ENCODE data around the gene GAP43. TPM values are rescaled to one million over a fixed set of nuclear protein-coding genes. Genes with fewer than 3 reads are reported as not detected.
A peak's percentile ranks its signal among the peaks of the same experiment; 100 is the strongest.

The GAP43 gene
- total and polyA plus RNA-seq, 2 of the 4 experiments (the other 2 are of a cell fraction): 0.36 to 0.51 TPM

GRCh38 chr3:115710799-115711198 is 87.5 kb downstream of the GAP43 start:
- Histone ChIP-seq H3K4ac (ENCODE audit: low read depth, low read length) (no peak overlapping the region), H3K4me2 (ENCODE audit: low read depth, low read length) (peak overlapping the region; percentile 31; the same call in 1 of the 2 replicates), H3K4me1 (ENCODE audit: control insufficient read depth, insufficient read depth, low read length) (peaks cover 2% of the 10 kb centered on the region; the same call in 1 of the 2 replicates), H3K9me1 (ENCODE audit: insufficient read depth, low read length) (peaks cover 2% of the 10 kb centered on the region; the same call in 1 of the 2 replicates), H2BK5ac (ENCODE audit: low read depth, low read length, poor library complexity, severe bottlenecking) (no peak overlapping the region), H3K23ac (ENCODE audit: low read depth, low read length) (no peak overlapping the region), H3K27ac (ENCODE audit: insufficient read depth, low read length) (no peak overlapping the region), H3K9ac (ENCODE audit: low read depth, low read length) (no peak overlapping the region), H2AFZ (replicated peaks; ENCODE audit: low read length, poor library complexity) (no peak overlapping the region), H4K91ac (ENCODE audit: insufficient read depth, low read depth, low read length) (no peak overlapping the region), H4K8ac (ENCODE audit: low read depth in 2 of 2, low read length in 2 of 2) (no peak overlapping the region), H3K9me3 (ENCODE audit: control insufficient read depth, insufficient read depth, low read length) (no peaks in the 10 kb centered on the region), H4K5ac (ENCODE audit: low read depth, low read length) (no peak overlapping the region), H2BK120ac (ENCODE audit: low read depth, low read length) (no peak overlapping the region), H4K20me1 (ENCODE audit: insufficient read depth, low read length) (no peaks in the 10 kb centered on the region), H3K4me3 (ENCODE audit: insufficient read depth, low read depth, low read length) (no peak overlapping the region), H3K14ac (replicated peaks; ENCODE audit: low read depth, low read length) (no peak overlapping the region), H3K18ac (ENCODE audit: low read depth, low read length) (no peak overlapping the region), H2AK9ac (replicated peaks; ENCODE audit: low read depth, low read length, poor library complexity) (no peak overlapping the region), H3K56ac (ENCODE audit: extremely low read depth, insufficient read depth, low read length) (no peak overlapping the region), H3K36me3 (ENCODE audit: control insufficient read depth, insufficient read depth, low read length) (no peaks in the 10 kb centered on the region), H2AK5ac (ENCODE audit: low read depth, low read length) (no peak overlapping the region), H2BK20ac (ENCODE audit: low read depth, low read length) (no peak overlapping the region), H3K79me1 (ENCODE audit: low read depth in 1 of 2, low read length in 2 of 2) (no peaks in the 10 kb centered on the region), H2BK15ac (ENCODE audit: low read depth, low read length) (no peak overlapping the region), H3K27me3 (ENCODE audit: control insufficient read depth, insufficient read depth, low read length) (no peaks in the 10 kb centered on the region; the same call in 1 of the 2 replicates)
- ChIA-PET POLR2A (ENCODE audit: unreplicated experiment) (no interaction called here), CTCF (no interaction called here)
- TF ChIP-seq BHLHE40 (IDR thresholded peaks at IDR 0.05; ENCODE audit: low read depth, low read length) (no peak), CTCF (conservative IDR thresholded peaks at IDR 0.05; ENCODE audit: low read depth, low read length) (no peak), MAFK (IDR thresholded peaks at IDR 0.05; ENCODE audit: low read depth, low read length) (no peak), SMC3 (IDR thresholded peaks at IDR 0.05; ENCODE audit: low read depth, low read length) (no peak), FOS (IDR thresholded peaks at IDR 0.05; ENCODE audit: low read depth, low read length) (no peak), USF2 (IDR thresholded peaks at IDR 0.05; ENCODE audit: low read depth, low read length) (no peak), RFX5 (IDR thresholded peaks at IDR 0.05; ENCODE audit: low read depth, low read length) (no peak), ELK1 (IDR thresholded peaks at IDR 0.05; ENCODE audit: borderline replicate concordance, low read depth, low read length) (no peak), RAD21 (IDR thresholded peaks at IDR 0.05; ENCODE audit: low read length) (no peak), MXI1 (IDR thresholded peaks at IDR 0.05; ENCODE audit: borderline replicate concordance, low read depth, low read length) (no peak), CEBPB (IDR thresholded peaks at IDR 0.05; ENCODE audit: low read depth, low read length) (no peak), RCOR1 (IDR thresholded peaks at IDR 0.05; ENCODE audit: insufficient replicate concordance, low read length) (no peak), NFE2L2 (IDR thresholded peaks at IDR 0.05; ENCODE audit: low read depth, low read length) (no peak), CHD1 (IDR thresholded peaks at IDR 0.05; ENCODE audit: low read depth, low read length) (no peak), MAZ (IDR thresholded peaks at IDR 0.05; ENCODE audit: borderline replicate concordance, low read depth, low read length) (no peak), POLR2A (IDR thresholded peaks at IDR 0.05; ENCODE audit: low read depth, low read length) (no peak)
- DNase-seq (peak; percentile 15), ATAC-seq (ENCODE audit: low read depth) (no peak)
- BruUV-seq (replicated peaks): no TSS peak
- dilution Hi-C loops (cut with HindIII; ENCODE audit: low sequenced_read_pairs, unreplicated experiment) (no loop called here), intact Hi-C loops (cut with micrococcal nuclease) (no loop called here), in situ Hi-C loops (cut with MboI; ENCODE audit: low sequenced_read_pairs) (no loop called here)
- no CpG with 5 or more reads among the region's 2 CpGs for WGBS, 2 experiments (ENCODE audit: extremely low coverage in 2 of 2, insufficient read length in 1 of 2)
